Thyroid gland (tissue), 4 donors: ENCODE data around the gene RIPOR3.

Experiments used
- POLR2A ChIP-seq, 2 donors: fragments of 450-650 bp; IDR thresholded peaks; one replicate each; pipeline ENCODE4 v1.6.1; 2017; ENCODE audit warnings: antibody characterized with exemption in 2 of 2, mild to moderate bottlenecking in 2 of 2, moderate library complexity in 1 of 2
- TF ChIP-seq, protein P1 (sequence below), 6 experiments: fragments of 200-600 bp in 3 of 6; fragments of 450-650 bp in 3 of 6; sonication (generic) in 3 of 6; IDR thresholded peaks; one replicate each; pipeline ENCODE4 v1.5.1; 2016 to 2019; ENCODE audit warnings: antibody characterized with exemption in 6 of 6, mild to moderate bottlenecking in 2 of 6, inconsistent platforms in 1 of 6, moderate library complexity in 1 of 6

DNA sequence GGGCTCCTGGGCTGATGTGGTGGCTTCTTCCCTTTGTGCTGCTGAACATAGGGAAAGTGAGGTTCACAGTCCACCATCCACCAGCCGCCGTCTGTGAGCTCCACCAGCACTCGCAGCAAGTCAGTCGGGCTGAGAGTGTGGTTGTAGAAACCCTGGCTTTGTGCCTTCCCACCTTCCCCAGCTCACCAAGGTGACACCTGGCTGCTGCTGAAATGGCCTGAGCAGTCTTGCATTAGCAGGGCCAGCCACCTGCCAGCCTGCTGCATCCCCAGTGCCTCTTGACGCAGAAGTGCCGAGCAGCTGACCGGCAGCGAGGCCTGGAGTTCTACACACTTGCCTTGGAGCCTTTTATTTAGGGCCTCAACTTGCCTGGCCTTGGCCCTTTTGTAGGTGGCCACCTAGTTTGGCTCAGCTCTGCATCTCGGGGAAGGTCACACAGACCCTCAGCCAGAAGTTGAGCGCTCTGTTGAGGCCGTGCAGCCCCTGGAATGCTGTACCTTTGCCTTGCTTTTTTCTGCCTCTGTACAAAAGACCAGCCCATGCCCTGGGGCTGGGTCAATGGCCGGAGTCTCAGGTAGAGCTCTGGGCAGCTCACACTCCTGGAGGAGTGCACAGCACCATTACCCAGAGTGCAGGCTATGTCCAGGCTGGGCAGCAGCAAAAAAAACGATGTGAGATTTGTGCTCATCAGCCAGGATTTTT, 104.7 kb downstream of the RIPOR3 start:
- TF ChIP-seq, protein P1, sequence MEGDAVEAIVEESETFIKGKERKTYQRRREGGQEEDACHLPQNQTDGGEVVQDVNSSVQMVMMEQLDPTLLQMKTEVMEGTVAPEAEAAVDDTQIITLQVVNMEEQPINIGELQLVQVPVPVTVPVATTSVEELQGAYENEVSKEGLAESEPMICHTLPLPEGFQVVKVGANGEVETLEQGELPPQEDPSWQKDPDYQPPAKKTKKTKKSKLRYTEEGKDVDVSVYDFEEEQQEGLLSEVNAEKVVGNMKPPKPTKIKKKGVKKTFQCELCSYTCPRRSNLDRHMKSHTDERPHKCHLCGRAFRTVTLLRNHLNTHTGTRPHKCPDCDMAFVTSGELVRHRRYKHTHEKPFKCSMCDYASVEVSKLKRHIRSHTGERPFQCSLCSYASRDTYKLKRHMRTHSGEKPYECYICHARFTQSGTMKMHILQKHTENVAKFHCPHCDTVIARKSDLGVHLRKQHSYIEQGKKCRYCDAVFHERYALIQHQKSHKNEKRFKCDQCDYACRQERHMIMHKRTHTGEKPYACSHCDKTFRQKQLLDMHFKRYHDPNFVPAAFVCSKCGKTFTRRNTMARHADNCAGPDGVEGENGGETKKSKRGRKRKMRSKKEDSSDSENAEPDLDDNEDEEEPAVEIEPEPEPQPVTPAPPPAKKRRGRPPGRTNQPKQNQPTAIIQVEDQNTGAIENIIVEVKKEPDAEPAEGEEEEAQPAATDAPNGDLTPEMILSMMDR (IDR thresholded peaks at IDR 0.05): no peak
- TF ChIP-seq POLR2A (IDR thresholded peaks at IDR 0.05): no peak
